Natural killer cell (primary cell): ENCODE results near the gene PIRT. TPM values are rescaled to one million over a fixed set of nuclear protein-coding genes. Genes with fewer than 3 reads are reported as not detected.

Source experiments
- ATAC-seq, 3 donors: fragments of 150-1000 bp in 2 of 3; fragments of 200-7000 bp in 1 of 3; cut with Tn5 transposase; 1 replicate in 1 of 3; 2 replicates in 2 of 3; pipeline ENCODE4 v1.10.0; 2021; ENCODE audit warnings: mild to moderate bottlenecking in 2 of 3, moderate library complexity in 2 of 3
- DNase-seq, 2 donors: peaks; one replicate each; pipeline versions ENCODE4 v3.0.0 to v3.0.0-alpha.2; 2013 to 2021; ENCODE audit warnings: mixed read lengths in 1 of 2
- H3K27ac ChIP-seq: one replicate; pipeline ENCODE4 v1.5.1; 2013; ENCODE audit warnings: mild to moderate bottlenecking, low read length
- H3K27me3 ChIP-seq: one replicate; pipeline ENCODE4 v1.6.1; 2013; ENCODE audit warnings: low read length; ENCODE audit not compliant: control insufficient read depth, insufficient read depth
- H3K36me3 ChIP-seq: one replicate; pipeline ENCODE4 v1.6.1; 2013; ENCODE audit warnings: low read length; ENCODE audit not compliant: control insufficient read depth, insufficient read depth
- H3K4me1 ChIP-seq: one replicate; pipeline ENCODE4 v1.6.1; 2013; ENCODE audit warnings: low read length; ENCODE audit not compliant: control insufficient read depth, insufficient read depth
- H3K4me3 ChIP-seq: one replicate; pipeline ENCODE4 v1.5.1; 2013; ENCODE audit warnings: low read length
- H3K9me3 ChIP-seq: one replicate; pipeline ENCODE4 v1.6.1; 2013; ENCODE audit warnings: low read length; ENCODE audit not compliant: control insufficient read depth, insufficient read depth
- H3K27ac Mint-ChIP-seq, 2 donors: one replicate each; pipeline ENCODE4 v1.8.0; 2022; ENCODE audit warnings: mild to moderate bottlenecking in 2 of 2, mixed read lengths in 2 of 2, moderate library complexity in 1 of 2
- H3K27me3 Mint-ChIP-seq, 2 donors: one replicate each; pipeline ENCODE4 v1.8.0; 2022; ENCODE audit warnings: low read depth in 2 of 2, mixed read lengths in 2 of 2
- H3K36me3 Mint-ChIP-seq: one replicate; pipeline ENCODE4 v1.8.0; 2022; ENCODE audit warnings: mixed read lengths
- H3K4me1 Mint-ChIP-seq, 2 donors: one replicate each; pipeline ENCODE4 v1.8.0; 2022; ENCODE audit warnings: mixed read lengths in 2 of 2
- H3K4me3 Mint-ChIP-seq: one replicate; pipeline ENCODE4 v1.8.0; 2022; ENCODE audit warnings: mild to moderate bottlenecking, moderate library complexity, mixed read lengths
- H3K9me3 Mint-ChIP-seq, 2 donors: one replicate each; pipeline ENCODE4 v1.8.0; 2022; ENCODE audit warnings: mixed read lengths in 2 of 2
- WGBS: methylation state at CpG from one replicate; pipeline ENCODE4 v1.1.7; 2013; ENCODE audit warnings: missing lambda C conversion rate; ENCODE audit not compliant: insufficient coverage; 5-methylcytosine and 5-hydroxymethylcytosine counted together
- intact Hi-C: fragments of 100-400 bp; cut with micrococcal nuclease; formaldehyde crosslinking; loops from one replicate; pipeline ENCODE4 v1.14.2; 2022
- total RNA-seq, 4 donors: library from RNA; stranded (reverse); fragments of 120-200 nt in 1 of 4; gene quantifications; one replicate each; pipeline versions ENCODE4 v1.2.3 to v1.2.4, GENCODE V29; 2013 to 2022
- TF ChIP-seq, protein P1 (sequence below): fragments of 200-600 bp; IDR thresholded peaks from one replicate; pipeline ENCODE4 v1.8.0; 2022; ENCODE audit warnings: antibody characterized with exemption

PIRT gene
- total RNA-seq, 3 donors from 2014 or later (not counting 1 experiment from before 2014, with no cell fraction given), result not detected

- no peak overlapping the region for H3K27ac ChIP-seq
- Mint-ChIP-seq H3K4me3 (no peak overlapping the region), H3K9me3 (no peaks in the 10 kb centered on the region), H3K36me3 (no peaks in the 10 kb centered on the region), H3K27me3 (no peaks in the 10 kb centered on the region), H3K4me1 (no peaks in the 10 kb centered on the region), H3K27ac (no peak overlapping the region)
- H3K4me1 ChIP-seq, result peaks cover 4% of the 10 kb centered on the region
- H3K9me3 ChIP-seq, result no peaks in the 10 kb centered on the region
- H3K27me3 ChIP-seq, result no peaks in the 10 kb centered on the region
- ATAC-seq (no peak), DNase-seq (no peak)
- TF ChIP-seq, protein P1, sequence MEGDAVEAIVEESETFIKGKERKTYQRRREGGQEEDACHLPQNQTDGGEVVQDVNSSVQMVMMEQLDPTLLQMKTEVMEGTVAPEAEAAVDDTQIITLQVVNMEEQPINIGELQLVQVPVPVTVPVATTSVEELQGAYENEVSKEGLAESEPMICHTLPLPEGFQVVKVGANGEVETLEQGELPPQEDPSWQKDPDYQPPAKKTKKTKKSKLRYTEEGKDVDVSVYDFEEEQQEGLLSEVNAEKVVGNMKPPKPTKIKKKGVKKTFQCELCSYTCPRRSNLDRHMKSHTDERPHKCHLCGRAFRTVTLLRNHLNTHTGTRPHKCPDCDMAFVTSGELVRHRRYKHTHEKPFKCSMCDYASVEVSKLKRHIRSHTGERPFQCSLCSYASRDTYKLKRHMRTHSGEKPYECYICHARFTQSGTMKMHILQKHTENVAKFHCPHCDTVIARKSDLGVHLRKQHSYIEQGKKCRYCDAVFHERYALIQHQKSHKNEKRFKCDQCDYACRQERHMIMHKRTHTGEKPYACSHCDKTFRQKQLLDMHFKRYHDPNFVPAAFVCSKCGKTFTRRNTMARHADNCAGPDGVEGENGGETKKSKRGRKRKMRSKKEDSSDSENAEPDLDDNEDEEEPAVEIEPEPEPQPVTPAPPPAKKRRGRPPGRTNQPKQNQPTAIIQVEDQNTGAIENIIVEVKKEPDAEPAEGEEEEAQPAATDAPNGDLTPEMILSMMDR, result no peak
- 83% methylated on average over 14 of the region's 14 CpGs for WGBS
- H3K4me3 ChIP-seq, result no peak overlapping the region
- H3K36me3 ChIP-seq, result no peaks in the 10 kb centered on the region
- intact Hi-C loops, result no loop called here
Measured at GRCh38 chr17:10802496-10803284, 35.2 kb downstream of the PIRT start.

GRCh38 chr17:10799407-10799806 is 38.5 kb downstream of the PIRT start:
- ATAC-seq, result no peak
- H3K9me3 ChIP-seq, result no peaks in the 10 kb centered on the region
- TF ChIP-seq, protein P1, result no peak
- DNase-seq, result no peak
- no peaks in the 10 kb centered on the region for H3K36me3 ChIP-seq
- peaks cover 4% of the 10 kb centered on the region for H3K4me1 ChIP-seq
- Mint-ChIP-seq H3K4me1 (no peaks in the 10 kb centered on the region), H3K4me3 (no peak overlapping the region), H3K27ac (no peak overlapping the region), H3K36me3 (no peaks in the 10 kb centered on the region), H3K9me3 (no peaks in the 10 kb centered on the region), H3K27me3 (no peaks in the 10 kb centered on the region)
- H3K4me3 ChIP-seq, result no peak overlapping the region
- H3K27me3 ChIP-seq, result no peaks in the 10 kb centered on the region
- WGBS, result 88% methylated on average over 7 of the region's 7 CpGs
- intact Hi-C loops, result no loop called here
- no peak overlapping the region for H3K27ac ChIP-seq

DNA sequence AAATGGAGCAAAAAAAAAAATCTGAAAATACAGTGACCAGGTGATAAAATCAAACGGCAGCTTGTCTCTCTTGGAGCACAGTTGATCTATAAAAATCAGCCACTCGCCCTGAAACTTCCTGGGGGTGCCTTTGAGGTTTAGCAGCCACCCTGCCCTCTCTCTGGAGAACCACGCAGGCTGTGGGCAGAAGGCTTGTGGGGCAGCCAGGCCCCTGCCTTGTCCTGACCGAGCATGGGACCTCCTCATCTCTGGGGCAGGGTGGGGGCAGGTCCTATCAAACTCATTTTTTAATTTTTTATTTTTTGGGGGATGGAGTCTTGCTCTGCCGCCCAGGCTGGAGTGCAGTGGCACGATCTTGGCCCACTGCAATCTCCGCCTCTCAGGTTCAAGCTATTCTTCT is 39.0 kb downstream of the PIRT start:
- intact Hi-C loops, result no loop called here
- Mint-ChIP-seq H3K4me1 (no peaks in the 10 kb centered on the region), H3K4me3 (no peak overlapping the region), H3K27ac (no peak overlapping the region), H3K36me3 (no peaks in the 10 kb centered on the region), H3K27me3 (no peaks in the 10 kb centered on the region), H3K9me3 (no peaks in the 10 kb centered on the region)
- ATAC-seq (no peak), DNase-seq (no peak)
- H3K36me3 ChIP-seq, result no peaks in the 10 kb centered on the region
- TF ChIP-seq, protein P1, result no peak
- H3K9me3 ChIP-seq, result no peaks in the 10 kb centered on the region
- peaks cover 4% of the 10 kb centered on the region for H3K4me1 ChIP-seq
- H3K27ac ChIP-seq, result no peak overlapping the region
- WGBS, result 42% methylated on average over 7 of the region's 7 CpGs
- no peaks in the 10 kb centered on the region for H3K27me3 ChIP-seq
- H3K4me3 ChIP-seq, result no peak overlapping the region

DNA sequence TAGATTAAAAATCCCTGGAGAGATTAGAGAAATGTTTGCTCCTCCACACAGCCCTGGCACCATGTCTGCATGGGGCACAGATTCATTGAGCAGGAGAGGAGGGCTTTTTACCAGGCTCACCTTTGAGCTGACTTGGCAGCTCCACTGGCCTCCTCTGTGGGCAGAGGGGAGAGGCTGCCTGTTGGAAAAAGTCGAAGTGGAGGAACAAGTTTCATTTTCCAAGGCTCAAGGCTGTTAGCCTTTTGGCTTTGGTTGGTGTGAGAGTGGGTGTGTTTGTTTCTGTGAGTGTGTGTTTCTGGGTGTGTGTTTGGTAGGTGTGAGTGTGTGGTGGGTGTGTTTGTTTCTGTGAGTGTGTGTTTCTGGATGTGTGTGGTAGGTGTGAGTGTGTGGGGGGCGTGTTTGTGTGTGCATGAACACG is 39.5 kb downstream of the PIRT start:
- intact Hi-C loops, result no loop called here

More for the DNA sequence above, 39.5 kb downstream of the PIRT start:
- Mint-ChIP-seq H3K4me1 (no peaks in the 10 kb centered on the region), H3K27ac (no peak overlapping the region), H3K9me3 (no peaks in the 10 kb centered on the region), H3K4me3 (no peak overlapping the region), H3K27me3 (no peaks in the 10 kb centered on the region), H3K36me3 (no peaks in the 10 kb centered on the region)
- peaks cover 4% of the 10 kb centered on the region for H3K4me1 ChIP-seq
- no peak overlapping the region for H3K27ac ChIP-seq
- H3K27me3 ChIP-seq, result no peaks in the 10 kb centered on the region
- 20% methylated on average over 3 of the region's 3 CpGs for WGBS
- no peaks in the 10 kb centered on the region for H3K9me3 ChIP-seq
- no peaks in the 10 kb centered on the region for H3K36me3 ChIP-seq
- H3K4me3 ChIP-seq, result no peak overlapping the region
- ATAC-seq (no peak), DNase-seq (no peak)
- TF ChIP-seq, protein P1, result no peak
